HEK293 (cell line): ENCODE results near the gene GALR2.

ENCODE experiments used
- CTCF ChIA-PET: fragments of 350-600 bp; formaldehyde crosslinking; extraction: SDS; loops from one replicate; lab custom pipeline; 2021; ENCODE audit warnings: antibody characterized with exemption; lab: Yijun Ruan, JAX
- POLR2A ChIA-PET: fragments of 300-600 bp; formaldehyde crosslinking; extraction: SDS; loops from one replicate; lab custom pipeline; 2020; ENCODE audit warnings: antibody characterized with exemption, inconsistent platforms; lab: Yijun Ruan, JAX
- H3K27ac ChIP-seq: fragments of 200-500 bp; sonication (Bioruptor generic); 2 replicates; pipeline ENCODE4 v1.5.1; 2014; ENCODE audit warnings: low read depth, low read length, control low read depth, inconsistent platforms; ENCODE audit errors: extremely low read depth
- H3K36me3 ChIP-seq, 2 experiments: fragments of 200-500 bp in 1 of 2; sonication (Bioruptor generic) in 1 of 2; 1 replicate in 1 of 2; 2 replicates in 1 of 2; pipeline ENCODE4 v1.5.1; 2014 to 2017; ENCODE audit warnings: inconsistent platforms in 2 of 2, low read length in 2 of 2; ENCODE audit not compliant: control insufficient read depth in 2 of 2, insufficient read depth in 1 of 2
- H3K4me1 ChIP-seq: fragments of 200-500 bp; sonication (Bioruptor generic); 2 replicates; pipeline ENCODE4 v1.5.1; 2014; ENCODE audit warnings: mild to moderate bottlenecking, low read length, inconsistent platforms; ENCODE audit not compliant: control insufficient read depth, insufficient read depth
- H3K4me3 ChIP-seq: 2 replicates; pipeline ENCODE4 v1.5.1; 2011; ENCODE audit warnings: low read depth, mild to moderate bottlenecking, control low read depth, low read length, moderate library complexity
- H3K9me3 ChIP-seq: fragments of 200-500 bp; sonication (Bioruptor generic); 2 replicates; pipeline ENCODE4 v1.5.1; 2014; ENCODE audit warnings: low read depth, low read length, inconsistent platforms; ENCODE audit not compliant: control insufficient read depth, insufficient read depth
- GLI4 ChIP-seq: fragments of 450-650 bp; formaldehyde crosslinking; IDR thresholded peaks from 2 replicates; pipeline ENCODE4 v1.5.1; 2016; ENCODE audit warnings: missing biosample characterization, missing genetic modification characterization
- GLIS1 ChIP-seq: fragments of 450-650 bp; formaldehyde crosslinking; IDR thresholded peaks from 2 replicates; pipeline ENCODE4 v1.5.1; 2016; ENCODE audit warnings: missing biosample characterization, missing genetic modification characterization
- KLF8 ChIP-seq: fragments of 450-650 bp; formaldehyde crosslinking; IDR thresholded peaks from 2 replicates; pipeline ENCODE4 v1.5.1; 2016; ENCODE audit warnings: missing biosample characterization, missing genetic modification characterization
- ZFHX2 ChIP-seq: fragments of 450-650 bp; formaldehyde crosslinking; conservative IDR thresholded peaks from 2 replicates; pipeline ENCODE4 v1.5.1; 2016; ENCODE audit warnings: missing biosample characterization, missing genetic modification characterization
- ZNF112 ChIP-seq: fragments of 450-650 bp; formaldehyde crosslinking; IDR thresholded peaks from 2 replicates; pipeline ENCODE4 v1.5.0; 2017; ENCODE audit warnings: missing biosample characterization, missing genetic modification characterization
- ZNF133 ChIP-seq: fragments of 450-650 bp; formaldehyde crosslinking; IDR thresholded peaks from 2 replicates; pipeline ENCODE4 v1.5.1; 2016; ENCODE audit warnings: missing biosample characterization, missing genetic modification characterization
- ZNF24 ChIP-seq: fragments of 450-650 bp; formaldehyde crosslinking; IDR thresholded peaks from 2 replicates; pipeline ENCODE4 v1.5.1; 2016; ENCODE audit warnings: missing biosample characterization, missing genetic modification characterization
- ZNF266 ChIP-seq: fragments of 450-650 bp; formaldehyde crosslinking; IDR thresholded peaks from 2 replicates; pipeline ENCODE4 v1.5.1; 2016; ENCODE audit warnings: missing biosample characterization, missing genetic modification characterization, low read depth
- ZNF335 ChIP-seq: fragments of 450-650 bp; formaldehyde crosslinking; conservative IDR thresholded peaks from 2 replicates; pipeline ENCODE4 v1.5.1; 2016; ENCODE audit warnings: missing biosample characterization, missing genetic modification characterization
- ZNF354C ChIP-seq: fragments of 450-650 bp; formaldehyde crosslinking; IDR thresholded peaks from 2 replicates; pipeline ENCODE4 v1.5.1; 2016; ENCODE audit warnings: missing biosample characterization, missing genetic modification characterization, low read depth, borderline replicate concordance
- ZNF404 ChIP-seq: fragments of 450-650 bp; formaldehyde crosslinking; IDR thresholded peaks from 2 replicates; pipeline ENCODE4 v1.5.1; 2017; ENCODE audit warnings: missing biosample characterization, missing genetic modification characterization
- ZNF514 ChIP-seq: fragments of 450-650 bp; formaldehyde crosslinking; IDR thresholded peaks from 2 replicates; pipeline ENCODE4 v1.5.1; 2016; ENCODE audit warnings: missing biosample characterization, missing genetic modification characterization
- ZNF529 ChIP-seq: fragments of 450-650 bp; formaldehyde crosslinking; IDR thresholded peaks from 2 replicates; pipeline ENCODE4 v1.5.1; 2017; ENCODE audit warnings: missing genetic modification characterization, missing biosample characterization; ENCODE audit not compliant: insufficient replicate concordance
- ZNF549 ChIP-seq: fragments of 450-650 bp; IDR thresholded peaks from 2 replicates; pipeline ENCODE4 v1.5.1; 2018; ENCODE audit warnings: missing biosample characterization, missing genetic modification characterization, mild to moderate bottlenecking, inconsistent platforms, moderate library complexity
- ZNF777 ChIP-seq: fragments of 450-650 bp; formaldehyde crosslinking; IDR thresholded peaks from 2 replicates; pipeline ENCODE4 v1.5.1; 2017; ENCODE audit warnings: missing biosample characterization, missing genetic modification characterization, borderline replicate concordance
- ZNF785 ChIP-seq: fragments of 450-650 bp; formaldehyde crosslinking; IDR thresholded peaks from 2 replicates; pipeline ENCODE4 v1.5.1; 2016; ENCODE audit warnings: missing biosample characterization, missing genetic modification characterization
- ZNF830 ChIP-seq: fragments of 450-650 bp; IDR thresholded peaks from 2 replicates; pipeline ENCODE4 v1.5.0; 2018; ENCODE audit warnings: missing biosample characterization, missing genetic modification characterization, low read depth, mild to moderate bottlenecking, moderate library complexity
- TF ChIP-seq, protein P1 (sequence below): fragments of 450-650 bp; formaldehyde crosslinking; IDR thresholded peaks from 2 replicates; pipeline ENCODE4 v1.5.1; 2016; ENCODE audit warnings: missing biosample characterization, missing genetic modification characterization
- TF ChIP-seq, protein P2 (sequence below): fragments of 450-650 bp; formaldehyde crosslinking; IDR thresholded peaks from 2 replicates; pipeline ENCODE4 v1.5.1; 2016; ENCODE audit warnings: missing biosample characterization, missing genetic modification characterization
- TF ChIP-seq, protein P3 (sequence below): fragments of 450-650 bp; formaldehyde crosslinking; IDR thresholded peaks from 2 replicates; pipeline ENCODE4 v1.5.1; 2016; ENCODE audit warnings: missing biosample characterization, missing genetic modification characterization, borderline replicate concordance
- TF ChIP-seq, protein P4 (sequence below): fragments of 450-650 bp; formaldehyde crosslinking; IDR thresholded peaks from 2 replicates; pipeline ENCODE4 v1.5.1; 2016; ENCODE audit warnings: missing biosample characterization, missing genetic modification characterization
- TF ChIP-seq, protein P5 (sequence below): fragments of 450-650 bp; formaldehyde crosslinking; IDR thresholded peaks from 2 replicates; pipeline ENCODE4 v1.5.1; 2017; ENCODE audit warnings: missing biosample characterization, missing genetic modification characterization

The GALR2 gene

DNA sequence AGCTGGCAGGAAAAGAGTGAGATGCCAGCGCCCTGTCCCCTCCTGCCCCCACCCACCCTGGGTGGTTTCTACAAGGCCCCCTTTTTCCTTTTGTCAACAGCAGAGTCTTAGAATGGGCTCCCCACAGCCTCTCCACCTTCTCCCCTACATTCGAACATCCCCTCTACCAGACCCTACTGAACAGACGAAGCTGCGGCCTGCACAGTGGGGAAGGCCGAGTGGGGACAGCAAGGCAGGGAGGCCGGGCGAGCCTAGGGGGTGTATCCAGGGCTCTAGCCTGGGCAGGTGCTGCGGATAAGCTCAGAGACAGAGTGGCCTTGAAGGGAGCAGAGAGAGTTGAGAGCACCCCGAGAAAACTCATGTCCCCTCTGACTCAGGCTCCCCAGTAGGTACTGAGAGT, 11.8 kb downstream of the GALR2 start (continued):
- TF ChIP-seq, protein P1, sequence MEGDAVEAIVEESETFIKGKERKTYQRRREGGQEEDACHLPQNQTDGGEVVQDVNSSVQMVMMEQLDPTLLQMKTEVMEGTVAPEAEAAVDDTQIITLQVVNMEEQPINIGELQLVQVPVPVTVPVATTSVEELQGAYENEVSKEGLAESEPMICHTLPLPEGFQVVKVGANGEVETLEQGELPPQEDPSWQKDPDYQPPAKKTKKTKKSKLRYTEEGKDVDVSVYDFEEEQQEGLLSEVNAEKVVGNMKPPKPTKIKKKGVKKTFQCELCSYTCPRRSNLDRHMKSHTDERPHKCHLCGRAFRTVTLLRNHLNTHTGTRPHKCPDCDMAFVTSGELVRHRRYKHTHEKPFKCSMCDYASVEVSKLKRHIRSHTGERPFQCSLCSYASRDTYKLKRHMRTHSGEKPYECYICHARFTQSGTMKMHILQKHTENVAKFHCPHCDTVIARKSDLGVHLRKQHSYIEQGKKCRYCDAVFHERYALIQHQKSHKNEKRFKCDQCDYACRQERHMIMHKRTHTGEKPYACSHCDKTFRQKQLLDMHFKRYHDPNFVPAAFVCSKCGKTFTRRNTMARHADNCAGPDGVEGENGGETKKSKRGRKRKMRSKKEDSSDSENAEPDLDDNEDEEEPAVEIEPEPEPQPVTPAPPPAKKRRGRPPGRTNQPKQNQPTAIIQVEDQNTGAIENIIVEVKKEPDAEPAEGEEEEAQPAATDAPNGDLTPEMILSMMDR (tag by site-specific recombination), result no peak
- TF ChIP-seq, protein P2, sequence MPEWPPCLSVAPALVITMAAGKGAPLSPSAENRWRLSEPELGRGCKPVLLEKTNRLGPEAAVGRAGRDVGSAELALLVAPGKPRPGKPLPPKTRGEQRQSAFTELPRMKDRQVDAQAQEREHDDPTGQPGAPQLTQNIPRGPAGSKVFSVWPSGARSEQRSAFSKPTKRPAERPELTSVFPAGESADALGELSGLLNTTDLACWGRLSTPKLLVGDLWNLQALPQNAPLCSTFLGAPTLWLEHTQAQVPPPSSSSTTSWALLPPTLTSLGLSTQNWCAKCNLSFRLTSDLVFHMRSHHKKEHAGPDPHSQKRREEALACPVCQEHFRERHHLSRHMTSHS (tag by site-specific recombination), result no peak
- no peak for TF ChIP-seq ZNF112 (tag by site-specific recombination)

DNA sequence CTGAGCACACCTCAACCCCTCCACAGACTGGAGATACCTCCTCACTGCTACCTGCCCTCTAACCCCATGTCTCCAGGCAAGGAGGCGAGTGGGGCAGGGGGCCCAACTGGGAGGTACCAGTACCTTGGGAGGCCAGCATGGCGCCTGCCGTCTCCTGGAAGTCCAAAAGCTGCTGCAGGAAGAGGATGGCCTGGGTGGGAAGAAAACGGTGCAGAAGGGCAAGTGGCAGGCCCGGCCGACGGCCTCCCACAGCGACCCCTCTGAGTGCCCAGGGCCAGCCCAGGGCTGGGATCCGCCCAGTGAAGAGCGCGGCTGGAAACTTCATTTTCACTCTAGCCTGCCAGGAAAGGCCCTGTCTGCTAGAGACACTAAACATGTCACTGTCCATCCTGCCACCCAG, 12.9 kb downstream of the GALR2 start:
- Histone ChIP-seq H3K9me3 (no peaks in the 10 kb centered on the region), H3K36me3 (peaks cover 4 to 98% of the 10 kb centered on the region in 2 experiments; a peak in 2 of 3 replicates), H3K4me1 (peaks cover 11% of the 10 kb centered on the region), H3K4me3 (no peak overlapping the region), H3K27ac (no peak overlapping the region)
- ChIA-PET CTCF (interaction anchor here (0.6 to 1.1 kb wide), 2 partner anchors 81 to 192 kb away, joined by 3 to 5 read pairs; no protein-coding TSS in a partner anchor), POLR2A (no interaction called here)
- no peak for TF ChIP-seq ZFHX2 (tag by site-specific recombination)
- TF ChIP-seq ZNF529, result no peak
- TF ChIP-seq, protein P3, sequence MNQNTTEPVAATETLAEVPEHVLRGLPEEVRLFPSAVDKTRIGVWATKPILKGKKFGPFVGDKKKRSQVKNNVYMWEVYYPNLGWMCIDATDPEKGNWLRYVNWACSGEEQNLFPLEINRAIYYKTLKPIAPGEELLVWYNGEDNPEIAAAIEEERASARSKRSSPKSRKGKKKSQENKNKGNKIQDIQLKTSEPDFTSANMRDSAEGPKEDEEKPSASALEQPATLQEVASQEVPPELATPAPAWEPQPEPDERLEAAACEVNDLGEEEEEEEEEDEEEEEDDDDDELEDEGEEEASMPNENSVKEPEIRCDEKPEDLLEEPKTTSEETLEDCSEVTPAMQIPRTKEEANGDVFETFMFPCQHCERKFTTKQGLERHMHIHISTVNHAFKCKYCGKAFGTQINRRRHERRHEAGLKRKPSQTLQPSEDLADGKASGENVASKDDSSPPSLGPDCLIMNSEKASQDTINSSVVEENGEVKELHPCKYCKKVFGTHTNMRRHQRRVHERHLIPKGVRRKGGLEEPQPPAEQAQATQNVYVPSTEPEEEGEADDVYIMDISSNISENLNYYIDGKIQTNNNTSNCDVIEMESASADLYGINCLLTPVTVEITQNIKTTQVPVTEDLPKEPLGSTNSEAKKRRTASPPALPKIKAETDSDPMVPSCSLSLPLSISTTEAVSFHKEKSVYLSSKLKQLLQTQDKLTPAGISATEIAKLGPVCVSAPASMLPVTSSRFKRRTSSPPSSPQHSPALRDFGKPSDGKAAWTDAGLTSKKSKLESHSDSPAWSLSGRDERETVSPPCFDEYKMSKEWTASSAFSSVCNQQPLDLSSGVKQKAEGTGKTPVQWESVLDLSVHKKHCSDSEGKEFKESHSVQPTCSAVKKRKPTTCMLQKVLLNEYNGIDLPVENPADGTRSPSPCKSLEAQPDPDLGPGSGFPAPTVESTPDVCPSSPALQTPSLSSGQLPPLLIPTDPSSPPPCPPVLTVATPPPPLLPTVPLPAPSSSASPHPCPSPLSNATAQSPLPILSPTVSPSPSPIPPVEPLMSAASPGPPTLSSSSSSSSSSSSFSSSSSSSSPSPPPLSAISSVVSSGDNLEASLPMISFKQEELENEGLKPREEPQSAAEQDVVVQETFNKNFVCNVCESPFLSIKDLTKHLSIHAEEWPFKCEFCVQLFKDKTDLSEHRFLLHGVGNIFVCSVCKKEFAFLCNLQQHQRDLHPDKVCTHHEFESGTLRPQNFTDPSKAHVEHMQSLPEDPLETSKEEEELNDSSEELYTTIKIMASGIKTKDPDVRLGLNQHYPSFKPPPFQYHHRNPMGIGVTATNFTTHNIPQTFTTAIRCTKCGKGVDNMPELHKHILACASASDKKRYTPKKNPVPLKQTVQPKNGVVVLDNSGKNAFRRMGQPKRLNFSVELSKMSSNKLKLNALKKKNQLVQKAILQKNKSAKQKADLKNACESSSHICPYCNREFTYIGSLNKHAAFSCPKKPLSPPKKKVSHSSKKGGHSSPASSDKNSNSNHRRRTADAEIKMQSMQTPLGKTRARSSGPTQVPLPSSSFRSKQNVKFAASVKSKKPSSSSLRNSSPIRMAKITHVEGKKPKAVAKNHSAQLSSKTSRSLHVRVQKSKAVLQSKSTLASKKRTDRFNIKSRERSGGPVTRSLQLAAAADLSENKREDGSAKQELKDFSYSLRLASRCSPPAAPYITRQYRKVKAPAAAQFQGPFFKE, result no peak
- TF ChIP-seq, protein P4, sequence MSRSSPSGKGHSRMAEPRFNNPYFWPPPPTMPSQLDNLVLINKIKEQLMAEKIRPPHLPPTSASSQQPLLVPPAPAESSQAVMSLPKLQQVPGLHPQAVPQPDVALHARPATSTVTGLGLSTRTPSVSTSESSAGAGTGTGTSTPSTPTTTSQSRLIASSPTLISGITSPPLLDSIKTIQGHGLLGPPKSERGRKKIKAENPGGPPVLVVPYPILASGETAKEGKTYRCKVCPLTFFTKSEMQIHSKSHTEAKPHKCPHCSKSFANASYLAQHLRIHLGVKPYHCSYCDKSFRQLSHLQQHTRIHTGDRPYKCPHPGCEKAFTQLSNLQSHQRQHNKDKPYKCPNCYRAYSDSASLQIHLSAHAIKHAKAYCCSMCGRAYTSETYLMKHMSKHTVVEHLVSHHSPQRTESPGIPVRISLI, result no peak
- no peak for TF ChIP-seq ZNF549 (tag by site-specific recombination)
- TF ChIP-seq ZNF133, result no peak
- no peak for TF ChIP-seq ZNF785 (tag by site-specific recombination)
- no peak for TF ChIP-seq ZNF404 (tag by site-specific recombination)
- TF ChIP-seq ZNF335, result no peak
- TF ChIP-seq ZNF514, result no peak
- TF ChIP-seq ZNF830 (tag by site-specific recombination), result no peak
- TF ChIP-seq ZNF24, result no peak
- no peak for TF ChIP-seq GLIS1 (tag by site-specific recombination)
- no peak for TF ChIP-seq ZNF354C (tag by site-specific recombination)
- TF ChIP-seq KLF8 (tag by site-specific recombination), result no peak
- no peak for TF ChIP-seq ZNF777
- no peak for TF ChIP-seq GLI4 (tag by site-specific recombination)
- TF ChIP-seq ZNF266 (tag by site-specific recombination), result no peak
- TF ChIP-seq, protein P5, sequence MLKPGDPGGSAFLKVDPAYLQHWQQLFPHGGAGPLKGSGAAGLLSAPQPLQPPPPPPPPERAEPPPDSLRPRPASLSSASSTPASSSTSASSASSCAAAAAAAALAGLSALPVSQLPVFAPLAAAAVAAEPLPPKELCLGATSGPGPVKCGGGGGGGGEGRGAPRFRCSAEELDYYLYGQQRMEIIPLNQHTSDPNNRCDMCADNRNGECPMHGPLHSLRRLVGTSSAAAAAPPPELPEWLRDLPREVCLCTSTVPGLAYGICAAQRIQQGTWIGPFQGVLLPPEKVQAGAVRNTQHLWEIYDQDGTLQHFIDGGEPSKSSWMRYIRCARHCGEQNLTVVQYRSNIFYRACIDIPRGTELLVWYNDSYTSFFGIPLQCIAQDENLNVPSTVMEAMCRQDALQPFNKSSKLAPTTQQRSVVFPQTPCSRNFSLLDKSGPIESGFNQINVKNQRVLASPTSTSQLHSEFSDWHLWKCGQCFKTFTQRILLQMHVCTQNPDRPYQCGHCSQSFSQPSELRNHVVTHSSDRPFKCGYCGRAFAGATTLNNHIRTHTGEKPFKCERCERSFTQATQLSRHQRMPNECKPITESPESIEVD (tag by site-specific recombination), result no peak
